ENCODE data around the gene CD300LD.
"Not testable (repeated sequence)": the region's sequence is repeated elsewhere in the genome, so short reads cannot be mapped to it uniquely, and the experiment has no call there.

Gene CD300LD

GRCh38 chr17:74574489-74575142 lies 17.5 kb downstream of the CD300LD start:
- H3K36me3 ChIP-seq (ENCODE audit: control insufficient read depth, insufficient read depth, low read length), result no peaks in the 10 kb centered on the region
- 86 to 91% methylated on average over 5 of the region's 5 CpGs for WGBS, 2 experiments
- no peaks in the 10 kb centered on the region for H3K27me3 ChIP-seq (ENCODE audit: control insufficient read depth, insufficient read depth, low read length, poor library complexity, severe bottlenecking)
- H3K4me1 ChIP-seq (ENCODE audit: control insufficient read depth, insufficient read depth, low read length), result no peaks in the 10 kb centered on the region
- H3K27ac ChIP-seq (ENCODE audit: insufficient read depth, low read depth, low read length, poor library complexity, severe bottlenecking), result no peak overlapping the region
- no peaks in the 10 kb centered on the region for H3K9me3 ChIP-seq (ENCODE audit: control insufficient read depth, low read length)
- H3K4me3 ChIP-seq (ENCODE audit: insufficient read depth, low read depth, low read length), result no peak overlapping the region

- H3K27ac ChIP-seq (ENCODE audit: insufficient read depth, low read depth, low read length, poor library complexity, severe bottlenecking); H3K4me3 ChIP-seq (ENCODE audit: insufficient read depth, low read depth, low read length); H3K36me3 ChIP-seq (ENCODE audit: control insufficient read depth, insufficient read depth, low read length); H3K9me3 ChIP-seq (ENCODE audit: control insufficient read depth, low read length); H3K4me1 ChIP-seq (ENCODE audit: control insufficient read depth, insufficient read depth, low read length); H3K27me3 ChIP-seq (ENCODE audit: control insufficient read depth, insufficient read depth, low read length, poor library complexity, severe bottlenecking): not testable (repeated sequence)
These were observed 18.4 kb downstream of the CD300LD start for GRCh38 chr17:74573635-74574034.

- Histone ChIP-seq H3K27ac (ENCODE audit: insufficient read depth, low read depth, low read length, poor library complexity, severe bottlenecking) (no peak overlapping the region), H3K9me3 (ENCODE audit: control insufficient read depth, low read length) (no peaks in the 10 kb centered on the region), H3K4me3 (ENCODE audit: insufficient read depth, low read depth, low read length) (no peak overlapping the region), H3K36me3 (ENCODE audit: control insufficient read depth, insufficient read depth, low read length) (no peaks in the 10 kb centered on the region), H3K4me1 (ENCODE audit: control insufficient read depth, insufficient read depth, low read length) (no peaks in the 10 kb centered on the region), H3K27me3 (ENCODE audit: control insufficient read depth, insufficient read depth, low read length, poor library complexity, severe bottlenecking) (no peaks in the 10 kb centered on the region)
- 87 to 90% methylated on average over 3 of the region's 3 CpGs for WGBS, 2 experiments
These were observed 18.9 kb downstream of the CD300LD start for GRCh38 chr17:74573169-74573568.

- Histone ChIP-seq H3K27ac (ENCODE audit: insufficient read depth, low read depth, low read length, poor library complexity, severe bottlenecking) (no peak overlapping the region), H3K36me3 (ENCODE audit: control insufficient read depth, insufficient read depth, low read length) (no peaks in the 10 kb centered on the region), H3K4me1 (ENCODE audit: control insufficient read depth, insufficient read depth, low read length) (no peaks in the 10 kb centered on the region), H3K9me3 (ENCODE audit: control insufficient read depth, low read length) (no peaks in the 10 kb centered on the region), H3K4me3 (ENCODE audit: insufficient read depth, low read depth, low read length) (no peak overlapping the region), H3K27me3 (ENCODE audit: control insufficient read depth, insufficient read depth, low read length, poor library complexity, severe bottlenecking) (no peaks in the 10 kb centered on the region)
- WGBS, 2 experiments, result 89 to 94% methylated on average over 4 of the region's 4 CpGs
These were observed 20.3 kb downstream of the CD300LD start for GRCh38 chr17:74571621-74572270.

GRCh38 chr17:74569020-74570003 lies 22.8 kb downstream of the CD300LD start:
- Histone ChIP-seq H3K36me3 (ENCODE audit: control insufficient read depth, insufficient read depth, low read length) (no peaks in the 10 kb centered on the region), H3K27ac (ENCODE audit: insufficient read depth, low read depth, low read length, poor library complexity, severe bottlenecking) (no peak overlapping the region), H3K9me3 (ENCODE audit: control insufficient read depth, low read length) (no peaks in the 10 kb centered on the region), H3K4me1 (ENCODE audit: control insufficient read depth, insufficient read depth, low read length) (no peaks in the 10 kb centered on the region), H3K27me3 (ENCODE audit: control insufficient read depth, insufficient read depth, low read length, poor library complexity, severe bottlenecking) (no peaks in the 10 kb centered on the region), H3K4me3 (ENCODE audit: insufficient read depth, low read depth, low read length) (no peak overlapping the region)
- 85% methylated on average over 32 of the region's 32 CpGs for WGBS, 2 experiments

- no peak overlapping the region for H3K4me3 ChIP-seq (ENCODE audit: insufficient read depth, low read depth, low read length)
- H3K36me3 ChIP-seq (ENCODE audit: control insufficient read depth, insufficient read depth, low read length), result no peaks in the 10 kb centered on the region
- no peaks in the 10 kb centered on the region for H3K9me3 ChIP-seq (ENCODE audit: control insufficient read depth, low read length)
- WGBS, 2 experiments, result 88 to 91% methylated on average over 4 of the region's 4 CpGs
- H3K27me3 ChIP-seq (ENCODE audit: control insufficient read depth, insufficient read depth, low read length, poor library complexity, severe bottlenecking), result no peaks in the 10 kb centered on the region
- no peaks in the 10 kb centered on the region for H3K4me1 ChIP-seq (ENCODE audit: control insufficient read depth, insufficient read depth, low read length)
- H3K27ac ChIP-seq (ENCODE audit: insufficient read depth, low read depth, low read length, poor library complexity, severe bottlenecking), result no peak overlapping the region
These were observed 23.8 kb downstream of the CD300LD start for GRCh38 chr17:74568106-74568873.

- no peaks in the 10 kb centered on the region for H3K27me3 ChIP-seq (ENCODE audit: control insufficient read depth, insufficient read depth, low read length, poor library complexity, severe bottlenecking)
- H3K4me3 ChIP-seq (ENCODE audit: insufficient read depth, low read depth, low read length), result no peak within 1 kb of the TSS
- no peak within 1 kb of the TSS for H3K27ac ChIP-seq (ENCODE audit: insufficient read depth, low read depth, low read length, poor library complexity, severe bottlenecking)
- no peaks in the 10 kb centered on the region for H3K9me3 ChIP-seq (ENCODE audit: control insufficient read depth, low read length)
- H3K36me3 ChIP-seq (ENCODE audit: control insufficient read depth, insufficient read depth, low read length), result no peaks in the 10 kb centered on the region
- H3K4me1 ChIP-seq (ENCODE audit: control insufficient read depth, insufficient read depth, low read length), result no peaks in the 10 kb centered on the region
- 88% methylated on average over 2 of the region's 2 CpGs for WGBS, 2 experiments
These were observed 24.7 kb downstream of the CD300LD start, which contains the start of gene CD300H for GRCh38 chr17:74567397-74567796. CD300H (minus strand) TSS chr17:74567509.

GRCh38 chr17:74566132-74566753 lies 25.8 kb downstream of the CD300LD start:
- Histone ChIP-seq H3K4me1 (ENCODE audit: control insufficient read depth, insufficient read depth, low read length) (no peaks in the 10 kb centered on the region), H3K9me3 (ENCODE audit: control insufficient read depth, low read length) (no peaks in the 10 kb centered on the region), H3K27ac (ENCODE audit: insufficient read depth, low read depth, low read length, poor library complexity, severe bottlenecking) (no peak overlapping the region), H3K36me3 (ENCODE audit: control insufficient read depth, insufficient read depth, low read length) (no peaks in the 10 kb centered on the region), H3K4me3 (ENCODE audit: insufficient read depth, low read depth, low read length) (no peak overlapping the region), H3K27me3 (ENCODE audit: control insufficient read depth, insufficient read depth, low read length, poor library complexity, severe bottlenecking) (no peaks in the 10 kb centered on the region)
- WGBS, 2 experiments, result 47 to 49% methylated on average over 9 of the region's 9 CpGs

GRCh38 chr17:74565126-74565525 lies 27.0 kb downstream of the CD300LD start:
- no peaks in the 10 kb centered on the region for H3K27me3 ChIP-seq (ENCODE audit: control insufficient read depth, insufficient read depth, low read length, poor library complexity, severe bottlenecking)
- H3K4me3 ChIP-seq (ENCODE audit: insufficient read depth, low read depth, low read length), result no peak overlapping the region
- H3K9me3 ChIP-seq (ENCODE audit: control insufficient read depth, low read length), result no peaks in the 10 kb centered on the region
- WGBS, 2 experiments, result 90 to 93% methylated on average over 5 of the region's 5 CpGs
- no peak overlapping the region for H3K27ac ChIP-seq (ENCODE audit: insufficient read depth, low read depth, low read length, poor library complexity, severe bottlenecking)
- no peaks in the 10 kb centered on the region for H3K4me1 ChIP-seq (ENCODE audit: control insufficient read depth, insufficient read depth, low read length)
- no peaks in the 10 kb centered on the region for H3K36me3 ChIP-seq (ENCODE audit: control insufficient read depth, insufficient read depth, low read length)
